GM19099 (cell line): ENCODE results near the gene CUBN.

Experiments
- POLR2A ChIP-seq: IDR thresholded peaks from 3 replicates; pipeline ENCODE4 v1.6.1; 2011; ENCODE audit warnings: low read depth; ENCODE audit not compliant: insufficient read length; ENCODE audit errors: extremely low read depth

Gene CUBN

GRCh38 chr10:16886031-16886430, 243.6 kb downstream of the CUBN start:
- TF ChIP-seq POLR2A = no peak

GRCh38 chr10:16884497-16884896, 245.1 kb downstream of the CUBN start:
- TF ChIP-seq POLR2A = no peak

- no peak for TF ChIP-seq POLR2A
Observed at GRCh38 chr10:16883084-16883483, 246.5 kb downstream of the CUBN start.

- TF ChIP-seq POLR2A = no peak
Observed at GRCh38 chr10:16870331-16870730, 259.3 kb downstream of the CUBN start.

- TF ChIP-seq POLR2A = no peak
Observed at GRCh38 chr10:16867990-16868389, 261.6 kb downstream of the CUBN start.

GRCh38 chr10:16867556-16867955, 262.1 kb downstream of the CUBN start:
- no peak for TF ChIP-seq POLR2A

- TF ChIP-seq POLR2A = no peak
Observed at GRCh38 chr10:16866541-16867275, 262.9 kb downstream of the CUBN start.

GRCh38 chr10:16865766-16866165, 263.8 kb downstream of the CUBN start:
- no peak for TF ChIP-seq POLR2A

GRCh38 chr10:16863766-16864165, 265.8 kb downstream of the CUBN start:
- TF ChIP-seq POLR2A = no peak

GRCh38 chr10:16857419-16857818, 272.2 kb downstream of the CUBN start:
- TF ChIP-seq POLR2A = no peak

GRCh38 chr10:16856567-16856966, 273.0 kb downstream of the CUBN start:
- no peak for TF ChIP-seq POLR2A

- no peak for TF ChIP-seq POLR2A
Observed at GRCh38 chr10:16856092-16856491, 273.5 kb downstream of the CUBN start.

- no peak for TF ChIP-seq POLR2A
Observed at GRCh38 chr10:16854623-16855022, 275.0 kb downstream of the CUBN start.

- no peak for TF ChIP-seq POLR2A
Observed at GRCh38 chr10:16853809-16854208, 275.8 kb downstream of the CUBN start.

GRCh38 chr10:16853201-16853600, 276.4 kb downstream of the CUBN start:
- no peak for TF ChIP-seq POLR2A

- TF ChIP-seq POLR2A = no peak
Observed at GRCh38 chr10:16852624-16853023, 277.0 kb downstream of the CUBN start.
